Caco-2 (cell line): ENCODE data around the gene FOXP1. TPM values are rescaled to one million over a fixed set of nuclear protein-coding genes. Genes with fewer than 3 reads are reported as not detected.
A peak's percentile ranks its signal among the peaks of the same experiment; 100 is the strongest.

Experiments
- BruUV-seq: library from RNA; stranded (reverse); fragments of 400-500 nt; replicated peaks from 2 replicates; lab custom pipeline; 2021; lab: Mats Ljungman, UMichigan
- CTCF ChIA-PET: fragments of 300-600 bp; sonication (Branson Sonifier 250); formaldehyde crosslinking; loops from one replicate; lab custom pipeline; 2022; ENCODE audit warnings: antibody characterized with exemption; lab: Charles Lee
- POLR2A ChIA-PET: fragments of 300-600 bp; sonication (Branson Sonifier 250); formaldehyde crosslinking; loops from one replicate; lab custom pipeline; 2022; ENCODE audit warnings: antibody characterized with exemption; lab: Charles Lee
- DNase-seq, 2 experiments: peaks; one replicate each; pipeline versions ENCODE4 v3.0.0 to v3.0.0-alpha.2; 2020 to 2022
- H3K27me3 ChIP-seq: replicated peaks from 2 replicates; pipeline ENCODE4 v1.6.0; 2011; ENCODE audit warnings: low read length; ENCODE audit not compliant: control insufficient read depth, insufficient read depth
- H3K36me3 ChIP-seq: 2 replicates; pipeline ENCODE4 v1.5.1; 2011; ENCODE audit warnings: low read length; ENCODE audit not compliant: control insufficient read depth, insufficient read depth
- H3K4me1 ChIP-seq: fragments of 250-450 bp; sonication (Bioruptor Pico); 2 replicates; pipeline ENCODE4 v1.5.1; 2020; ENCODE audit warnings: mild to moderate bottlenecking
- H3K4me3 ChIP-seq: 2 replicates; pipeline ENCODE4 v1.5.1; 2011; ENCODE audit warnings: low read depth, mild to moderate bottlenecking, control low read depth, low read length
- H3K9me3 ChIP-seq: fragments of 250-450 bp; sonication (Bioruptor Pico); 2 replicates; pipeline ENCODE4 v1.5.1; 2020; ENCODE audit warnings: mild to moderate bottlenecking, moderate library complexity
- H3K27ac Mint-ChIP-seq: one replicate; pipeline ENCODE4 v1.8.0; 2022; ENCODE audit warnings: mixed read lengths; ENCODE audit not compliant: unreplicated experiment
- H3K27me3 Mint-ChIP-seq: one replicate; pipeline ENCODE4 v1.8.0; 2022; ENCODE audit warnings: mixed read lengths; ENCODE audit not compliant: insufficient read depth, unreplicated experiment
- H3K36me3 Mint-ChIP-seq: one replicate; pipeline ENCODE4 v1.8.0; 2022; ENCODE audit warnings: mild to moderate bottlenecking, mixed read lengths; ENCODE audit not compliant: insufficient read depth, unreplicated experiment
- H3K4me1 Mint-ChIP-seq: one replicate; pipeline ENCODE4 v1.8.0; 2022; ENCODE audit warnings: low read depth, mixed read lengths; ENCODE audit not compliant: unreplicated experiment
- H3K4me3 Mint-ChIP-seq: one replicate; pipeline ENCODE4 v1.8.0; 2022; ENCODE audit warnings: mild to moderate bottlenecking, moderate library complexity, mixed read lengths; ENCODE audit not compliant: unreplicated experiment
- H3K9me3 Mint-ChIP-seq: one replicate; pipeline ENCODE4 v1.8.0; 2022; ENCODE audit warnings: mixed read lengths; ENCODE audit not compliant: unreplicated experiment
- CTCF ChIP-seq, 2 experiments: fragments of 200-600 bp in 1 of 2; IDR thresholded peaks; 1 replicate in 1 of 2; 2 replicates in 1 of 2; pipeline versions ENCODE4 v1.5.1 to v1.8.0; 2011 to 2022; ENCODE audit warnings: antibody characterized with exemption in 1 of 2, control low read depth in 1 of 2, inconsistent platforms in 1 of 2, low read depth in 1 of 2, low read length in 1 of 2, mild to moderate bottlenecking in 1 of 2, moderate library complexity in 1 of 2; ENCODE audit not compliant: insufficient read depth in 1 of 2, severe bottlenecking in 1 of 2, unreplicated experiment in 1 of 2
- intact Hi-C: fragments of 100-400 bp; cut with micrococcal nuclease; formaldehyde crosslinking; loops from one replicate; pipeline ENCODE4 v1.10.0; 2022; ENCODE audit not compliant: unreplicated experiment
- total RNA-seq: library from RNA; stranded (reverse); gene quantifications from 2 replicates; pipeline ENCODE4 v1.2.3, GENCODE V29; 2022

The FOXP1 gene
- total RNA-seq, 1 experiment from 2014 or later = 131 TPM

- Mint-ChIP-seq H3K27ac (peak overlapping the region; percentile 71), H3K27me3 (no peaks in the 10 kb centered on the region), H3K36me3 (peaks cover 28% of the 10 kb centered on the region), H3K9me3 (no peaks in the 10 kb centered on the region), H3K4me3 (peak overlapping the region; percentile 20), H3K4me1 (peaks cover 54% of the 10 kb centered on the region)
- peak; percentile 46 to 71 for DNase-seq
- no peaks in the 10 kb centered on the region for H3K27me3 ChIP-seq
- ChIA-PET POLR2A (no interaction called here), CTCF (no interaction called here)
- TF ChIP-seq CTCF (IDR thresholded peaks at IDR 0.05; ENCODE audit: insufficient read depth in 1 of 2, low read depth in 1 of 2, low read length in 1 of 2, severe bottlenecking in 1 of 2, unreplicated experiment in 1 of 2) = no peak
- intact Hi-C loops = loop anchor here (1.0 to 2.0 kb wide), 5 partner anchors 10 to 88 kb away; no protein-coding TSS in a partner anchor
- H3K4me1 ChIP-seq = peaks cover 46% of the 10 kb centered on the region
- no TSS peak for BruUV-seq
- no peaks in the 10 kb centered on the region; the same call in 1 of the 2 replicates for H3K36me3 ChIP-seq
- no peaks in the 10 kb centered on the region for H3K9me3 ChIP-seq
- H3K4me3 ChIP-seq = no peak overlapping the region
These were observed 463.5 kb downstream of the FOXP1 start for GRCh38 chr3:71120012-71120411.

- Mint-ChIP-seq H3K36me3 (peaks cover 32% of the 10 kb centered on the region), H3K4me3 (peak overlapping the region; percentile 20), H3K27ac (peak overlapping the region; percentile 71), H3K9me3 (no peaks in the 10 kb centered on the region), H3K4me1 (peaks cover 61% of the 10 kb centered on the region), H3K27me3 (no peaks in the 10 kb centered on the region)
- H3K36me3 ChIP-seq = peaks cover 2% of the 10 kb centered on the region; the same call in 1 of the 2 replicates
- DNase-seq = no peak
- intact Hi-C loops = no loop called here
- no peaks in the 10 kb centered on the region for H3K27me3 ChIP-seq
- no peaks in the 10 kb centered on the region for H3K9me3 ChIP-seq
- no peak for TF ChIP-seq CTCF (IDR thresholded peaks at IDR 0.05; ENCODE audit: insufficient read depth in 1 of 2, low read depth in 1 of 2, low read length in 1 of 2, severe bottlenecking in 1 of 2, unreplicated experiment in 1 of 2)
- TSS peak; percentile 27 for BruUV-seq
- no peak overlapping the region for H3K4me3 ChIP-seq
- H3K4me1 ChIP-seq = peaks cover 46% of the 10 kb centered on the region
- POLR2A ChIA-PET = no interaction called here
- CTCF ChIA-PET = no interaction called here
These were observed 464.4 kb downstream of the FOXP1 start for GRCh38 chr3:71119171-71119570.

GRCh38 chr3:71118436-71118835 is 465.1 kb downstream of the FOXP1 start:
- Histone ChIP-seq H3K9me3 (no peaks in the 10 kb centered on the region), H3K27me3 (no peaks in the 10 kb centered on the region), H3K36me3 (peaks cover 2% of the 10 kb centered on the region; the same call in 1 of the 2 replicates), H3K4me1 (peaks cover 46% of the 10 kb centered on the region), H3K4me3 (no peak overlapping the region)
- Mint-ChIP-seq H3K4me1 (peaks cover 61% of the 10 kb centered on the region), H3K4me3 (no peak overlapping the region), H3K27ac (no peak overlapping the region), H3K9me3 (no peaks in the 10 kb centered on the region), H3K36me3 (peaks cover 30% of the 10 kb centered on the region), H3K27me3 (no peaks in the 10 kb centered on the region)
- no peak for TF ChIP-seq CTCF (IDR thresholded peaks at IDR 0.05; ENCODE audit: insufficient read depth in 1 of 2, low read depth in 1 of 2, low read length in 1 of 2, severe bottlenecking in 1 of 2, unreplicated experiment in 1 of 2)
- intact Hi-C loops = no loop called here
- no TSS peak for BruUV-seq
- DNase-seq = no peak
- ChIA-PET CTCF (no interaction called here), POLR2A (no interaction called here)
